NCI-H2196 (cell line): ENCODE results near the gene ROMO1.
A peak's percentile ranks its signal among the peaks of the same experiment; 100 is the strongest.
"Not testable (repeated sequence)": the region's sequence is repeated elsewhere in the genome, so short reads cannot be mapped to it uniquely, and the experiment has no call there.

Experiments
- DNase-seq: peaks from one replicate; lab custom pipeline; 2025; ENCODE audit not compliant: unreplicated experiment; lab: John Stamatoyannopoulos, UW

Gene ROMO1

GRCh38 chr20:35729836-35730582, 30.8 kb downstream of the ROMO1 start:
- DNase-seq, result no peak

- DNase-seq, result no peak
Measured at GRCh38 chr20:35730583-35731468, 31.6 kb downstream of the ROMO1 start.

- no peak for DNase-seq
Measured at GRCh38 chr20:35731469-35731788, 32.2 kb downstream of the ROMO1 start.

GRCh38 chr20:35731862-35732643, 32.8 kb downstream of the ROMO1 start:
- DNase-seq, result no peak

- DNase-seq, result no peak
Measured at GRCh38 chr20:35732644-35732982, 33.4 kb downstream of the ROMO1 start.

GRCh38 chr20:35734374-35734773, 35.2 kb downstream of the ROMO1 start:
- DNase-seq, result no peak

- no peak for DNase-seq
Measured at GRCh38 chr20:35734777-35735649, 35.8 kb downstream of the ROMO1 start.

GRCh38 chr20:35735826-35736470, 36.7 kb downstream of the ROMO1 start:
- no peak for DNase-seq

GRCh38 chr20:35737865-35738333, 38.7 kb downstream of the ROMO1 start:
- no peak for DNase-seq

GRCh38 chr20:35738410-35739179, 39.4 kb downstream of the ROMO1 start:
- DNase-seq, result no peak

GRCh38 chr20:35739294-35740163, 40.3 kb downstream of the ROMO1 start:
- no peak for DNase-seq

- DNase-seq, result peak; percentile 100
Measured at GRCh38 chr20:35741892-35742740, 42.9 kb downstream of the ROMO1 start, which contains the start of gene RBM39. TSS of gene RBM39 (minus strand) at chr20:35742260. CDS start at chr20:35740874, 1,386 bp downstream.

- DNase-seq, result peak; percentile 37
Measured at GRCh38 chr20:35742741-35743523, 43.7 kb downstream of the ROMO1 start.

GRCh38 chr20:35743693-35744491, 44.7 kb downstream of the ROMO1 start:
- no peak for DNase-seq

- DNase-seq, result not testable (repeated sequence)
Measured at GRCh38 chr20:35744492-35744841, 45.3 kb downstream of the ROMO1 start.
